HEK293T (cell line): Measurements from ENCODE around the gene LSM3.

Experiments used
- ARNT ChIP-seq: fragments of 450-650 bp; IDR thresholded peaks from 2 replicates; pipeline ENCODE4 v1.6.1; 2017; ENCODE audit warnings: mild to moderate bottlenecking
- BHLHE40 ChIP-seq: fragments of 450-650 bp; IDR thresholded peaks from 2 replicates; pipeline ENCODE4 v1.6.1; 2016; ENCODE audit warnings: mild to moderate bottlenecking, moderate library complexity, borderline replicate concordance
- FOXM1 ChIP-seq: fragments of 450-650 bp; IDR thresholded peaks from 2 replicates; pipeline ENCODE4 v1.6.1; 2017; ENCODE audit warnings: mild to moderate bottlenecking, borderline replicate concordance
- LEF1 ChIP-seq: fragments of 450-650 bp; IDR thresholded peaks from 2 replicates; pipeline ENCODE4 v1.6.1; 2017; ENCODE audit warnings: mild to moderate bottlenecking, borderline replicate concordance
- NFRKB ChIP-seq: fragments of 450-650 bp; IDR thresholded peaks from 2 replicates; pipeline ENCODE4 v1.6.1; 2016; ENCODE audit warnings: mild to moderate bottlenecking, moderate library complexity
- SP1 ChIP-seq: fragments of 450-650 bp; IDR thresholded peaks from 2 replicates; pipeline ENCODE4 v1.6.1; 2017
- SUZ12 ChIP-seq: fragments of 450-650 bp; IDR thresholded peaks from 2 replicates; pipeline ENCODE4 v1.6.1; 2016; ENCODE audit warnings: mild to moderate bottlenecking

DNA sequence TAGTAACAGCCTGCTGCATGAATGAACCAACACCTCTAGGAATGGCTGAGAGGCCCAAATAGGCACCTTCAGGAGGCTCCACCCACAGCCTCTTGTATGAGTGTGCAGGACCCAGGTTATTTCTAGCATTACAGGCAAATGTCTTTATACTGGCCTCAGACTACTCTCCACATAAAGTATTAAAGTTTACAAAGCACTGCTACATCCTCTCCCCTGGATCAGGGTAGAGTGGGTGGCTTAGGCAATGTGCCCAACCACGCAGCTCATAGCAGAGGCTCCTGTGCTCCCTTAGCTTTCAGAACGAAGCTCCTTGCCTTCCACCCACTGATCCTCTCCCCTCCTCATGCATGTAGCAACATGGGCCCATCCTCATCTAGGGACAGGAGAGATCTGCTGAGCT is 37.5 kb upstream of the LSM3 start:
- TF ChIP-seq BHLHE40 = no peak
- TF ChIP-seq LEF1 = no peak
- TF ChIP-seq ARNT = no peak
- TF ChIP-seq SP1 = no peak
- no peak for TF ChIP-seq SUZ12
- no peak for TF ChIP-seq NFRKB
- TF ChIP-seq FOXM1 = no peak
